Activated T-cell treated with anti-CD3 and anti-CD28 coated beads, Interleukin-2, amount 50 U/mL, for 72 hours (primary cell): ENCODE results near the gene GPATCH11. TPM values are rescaled to one million over a fixed set of nuclear protein-coding genes. Genes with fewer than 3 reads are reported as not detected.
A peak's percentile ranks its signal among the peaks of the same experiment; 100 is the strongest.

Source experiments
- ATAC-seq, 2 donors: fragments of 150-1000 bp; cut with Tn5 transposase; replicated peaks in 1 of 2; 2 replicates each; pipeline ENCODE4 v1.10.0; 2021; ENCODE audit warnings: moderate library complexity in 2 of 2, mild to moderate bottlenecking in 1 of 2
- DNase-seq, 2 donors: peaks; one replicate each; pipeline ENCODE4 v3.0.0; 2021 to 2022; ENCODE audit warnings: mixed read lengths in 1 of 2
- H3K27ac Mint-ChIP-seq: one replicate; pipeline ENCODE4 v1.8.0; 2022; ENCODE audit warnings: mild to moderate bottlenecking, moderate library complexity, mixed read lengths
- H3K27me3 Mint-ChIP-seq: one replicate; pipeline ENCODE4 v1.8.0; 2022; ENCODE audit warnings: low read depth, mixed read lengths
- H3K36me3 Mint-ChIP-seq, 2 donors: one replicate each; pipeline ENCODE4 v1.8.0; 2022; ENCODE audit warnings: mixed read lengths in 2 of 2, mild to moderate bottlenecking in 1 of 2; ENCODE audit not compliant: insufficient read depth in 2 of 2
- H3K4me1 Mint-ChIP-seq: one replicate; pipeline ENCODE4 v1.8.0; 2022; ENCODE audit warnings: low read depth, mixed read lengths
- H3K4me3 Mint-ChIP-seq, 2 donors: one replicate each; pipeline ENCODE4 v1.8.0; 2022; ENCODE audit warnings: mild to moderate bottlenecking in 2 of 2, mixed read lengths in 2 of 2, moderate library complexity in 2 of 2
- H3K9me3 Mint-ChIP-seq, 2 donors: one replicate each; pipeline ENCODE4 v1.8.0; 2022; ENCODE audit warnings: mixed read lengths in 2 of 2
- total RNA-seq, 2 donors: library from RNA; stranded (reverse); gene quantifications; one replicate each; pipeline ENCODE4 v1.2.3, GENCODE V29; 2022

GPATCH11 gene
- 10 to 100 TPM; 12.3 to 12.4 TPM for total RNA-seq

- Mint-ChIP-seq H3K36me3 (peaks cover 0 to 10% of the 10 kb centered on the region in 2 donors), H3K27me3 (no peaks in the 10 kb centered on the region), H3K4me1 (peaks cover 37% of the 10 kb centered on the region), H3K4me3 (no peak within 1 kb of the TSS), H3K27ac (no peak within 1 kb of the TSS), H3K9me3 (no peaks in the 10 kb centered on the region)
- peak; percentile 90 for DNase-seq
- peak; percentile 88 for ATAC-seq
Measured at GRCh38 chr2:37083873-37084794, at the start of gene GPATCH11, which contains the start of gene HEATR5B. TSS of gene GPATCH11 (plus strand) at chr2:37084518. CDS start at chr2:37088382, 3,864 bp downstream. TSS of gene HEATR5B (minus strand) at chr2:37084372. CDS start at chr2:37083414, 958 bp downstream.

- Mint-ChIP-seq H3K4me1 (no peaks in the 10 kb centered on the region), H3K27ac (no peak overlapping the region), H3K9me3 (no peaks in the 10 kb centered on the region), H3K27me3 (no peaks in the 10 kb centered on the region), H3K4me3 (no peak overlapping the region), H3K36me3 (no peaks in the 10 kb centered on the region)
- DNase-seq (no peak), ATAC-seq (no peak)
Measured at GRCh38 chr2:37037771-37038170, 46.5 kb upstream of the GPATCH11 start.

GRCh38 chr2:37039580-37039979, 44.7 kb upstream of the GPATCH11 start:
- Mint-ChIP-seq H3K9me3 (no peaks in the 10 kb centered on the region), H3K4me3 (no peak overlapping the region), H3K27me3 (no peaks in the 10 kb centered on the region), H3K4me1 (no peaks in the 10 kb centered on the region), H3K27ac (no peak overlapping the region), H3K36me3 (no peaks in the 10 kb centered on the region)
- no peak for DNase-seq
- no peak for ATAC-seq

- Mint-ChIP-seq H3K36me3 (peaks cover 4 to 8% of the 10 kb centered on the region in 2 donors), H3K27ac (no peak overlapping the region), H3K27me3 (no peaks in the 10 kb centered on the region), H3K4me3 (no peak overlapping the region), H3K9me3 (no peaks in the 10 kb centered on the region), H3K4me1 (no peaks in the 10 kb centered on the region)
- no peak for ATAC-seq
- DNase-seq: no peak
Measured at GRCh38 chr2:37052600-37053332, 31.6 kb upstream of the GPATCH11 start.

- DNase-seq: no peak
- Mint-ChIP-seq H3K9me3 (no peaks in the 10 kb centered on the region), H3K27ac (no peak overlapping the region), H3K27me3 (no peaks in the 10 kb centered on the region), H3K4me1 (no peaks in the 10 kb centered on the region), H3K36me3 (peaks cover 2 to 10% of the 10 kb centered on the region in 2 donors), H3K4me3 (no peak overlapping the region)
- ATAC-seq: no peak
Measured at GRCh38 chr2:37059841-37060240, 24.5 kb upstream of the GPATCH11 start.

GRCh38 chr2:37060446-37060845, 23.9 kb upstream of the GPATCH11 start:
- H3K27me3 Mint-ChIP-seq: no peaks in the 10 kb centered on the region
- peaks cover 2 to 10% of the 10 kb centered on the region in 2 donors for H3K36me3 Mint-ChIP-seq
- DNase-seq (no peak), ATAC-seq (no peak)
- H3K4me3 Mint-ChIP-seq: no peak overlapping the region
- no peak overlapping the region for H3K27ac Mint-ChIP-seq
- no peaks in the 10 kb centered on the region for H3K9me3 Mint-ChIP-seq
- no peaks in the 10 kb centered on the region for H3K4me1 Mint-ChIP-seq

GRCh38 chr2:37061013-37061711, 23.2 kb upstream of the GPATCH11 start:
- no peak overlapping the region for H3K27ac Mint-ChIP-seq
- no peaks in the 10 kb centered on the region for H3K27me3 Mint-ChIP-seq
- H3K4me1 Mint-ChIP-seq: no peaks in the 10 kb centered on the region
- H3K9me3 Mint-ChIP-seq: no peaks in the 10 kb centered on the region
- peaks cover 2 to 10% of the 10 kb centered on the region in 2 donors for H3K36me3 Mint-ChIP-seq
- H3K4me3 Mint-ChIP-seq: no peak overlapping the region
- DNase-seq (no peak), ATAC-seq (no peak)

- no peaks in the 10 kb centered on the region for H3K9me3 Mint-ChIP-seq
- DNase-seq (no peak), ATAC-seq (no peak)
- peaks cover 2 to 10% of the 10 kb centered on the region in 2 donors for H3K36me3 Mint-ChIP-seq
- H3K27me3 Mint-ChIP-seq: no peaks in the 10 kb centered on the region
- no peak overlapping the region for H3K4me3 Mint-ChIP-seq
- H3K4me1 Mint-ChIP-seq: no peaks in the 10 kb centered on the region
- H3K27ac Mint-ChIP-seq: no peak overlapping the region
Measured at GRCh38 chr2:37061776-37062175, 22.5 kb upstream of the GPATCH11 start.

GRCh38 chr2:37068686-37069085, 15.6 kb upstream of the GPATCH11 start:
- Mint-ChIP-seq H3K4me3 (no peak overlapping the region), H3K4me1 (no peaks in the 10 kb centered on the region), H3K27ac (no peak overlapping the region), H3K36me3 (peaks cover 5 to 10% of the 10 kb centered on the region in 2 donors), H3K27me3 (no peaks in the 10 kb centered on the region), H3K9me3 (no peaks in the 10 kb centered on the region)
- DNase-seq (no peak), ATAC-seq (no peak)

- H3K9me3 Mint-ChIP-seq: no peaks in the 10 kb centered on the region
- peaks cover 6% of the 10 kb centered on the region for H3K4me1 Mint-ChIP-seq
- no peak overlapping the region for H3K27ac Mint-ChIP-seq
- ATAC-seq (no peak), DNase-seq (no peak)
- H3K4me3 Mint-ChIP-seq: no peak overlapping the region
- peaks cover 6 to 19% of the 10 kb centered on the region in 2 donors for H3K36me3 Mint-ChIP-seq
- no peaks in the 10 kb centered on the region for H3K27me3 Mint-ChIP-seq
Measured at GRCh38 chr2:37070931-37071330, 13.4 kb upstream of the GPATCH11 start.

GRCh38 chr2:37080266-37080665, 4.1 kb upstream of the GPATCH11 start:
- H3K36me3 Mint-ChIP-seq: peaks cover 0 to 7% of the 10 kb centered on the region in 2 donors
- DNase-seq: no peak
- H3K4me3 Mint-ChIP-seq: peak overlapping the region; percentile 48 to 82
- H3K9me3 Mint-ChIP-seq: no peaks in the 10 kb centered on the region
- peaks cover 32% of the 10 kb centered on the region for H3K4me1 Mint-ChIP-seq
- no peaks in the 10 kb centered on the region for H3K27me3 Mint-ChIP-seq
- H3K27ac Mint-ChIP-seq: peak overlapping the region; percentile 86
- ATAC-seq: no peak

- Mint-ChIP-seq H3K36me3 (peaks cover 0 to 7% of the 10 kb centered on the region in 2 donors), H3K27ac (peak overlapping the region; percentile 86), H3K4me1 (peaks cover 32% of the 10 kb centered on the region), H3K9me3 (no peaks in the 10 kb centered on the region), H3K27me3 (no peaks in the 10 kb centered on the region), H3K4me3 (peak overlapping the region; percentile 48 to 82)
- DNase-seq: no peak
- ATAC-seq: no peak
Measured at GRCh38 chr2:37080689-37081088, 3.6 kb upstream of the GPATCH11 start.

- no peak for ATAC-seq
- no peaks in the 10 kb centered on the region for H3K27me3 Mint-ChIP-seq
- peaks cover 32% of the 10 kb centered on the region for H3K4me1 Mint-ChIP-seq
- no peaks in the 10 kb centered on the region for H3K9me3 Mint-ChIP-seq
- no peak overlapping the region for H3K27ac Mint-ChIP-seq
- DNase-seq: no peak
- peaks cover 0 to 8% of the 10 kb centered on the region in 2 donors for H3K36me3 Mint-ChIP-seq
- no peak overlapping the region for H3K4me3 Mint-ChIP-seq
Measured at GRCh38 chr2:37084797-37085196, 479 bp downstream of the GPATCH11 start.
